DMS153 (cell line): ENCODE data around the gene MASP2.
A peak's percentile ranks its signal among the peaks of the same experiment; 100 is the strongest.
"Not testable (repeated sequence)": the region's sequence is repeated elsewhere in the genome, so short reads cannot be mapped to it uniquely, and the experiment has no call there.

Experiments
- DNase-seq: peaks from one replicate; lab custom pipeline; 2025; lab: John Stamatoyannopoulos, UW

MASP2 gene

GRCh38 chr1:11037740-11038182, 9.3 kb downstream of the MASP2 start:
- peak; percentile 84 for DNase-seq

DNA sequence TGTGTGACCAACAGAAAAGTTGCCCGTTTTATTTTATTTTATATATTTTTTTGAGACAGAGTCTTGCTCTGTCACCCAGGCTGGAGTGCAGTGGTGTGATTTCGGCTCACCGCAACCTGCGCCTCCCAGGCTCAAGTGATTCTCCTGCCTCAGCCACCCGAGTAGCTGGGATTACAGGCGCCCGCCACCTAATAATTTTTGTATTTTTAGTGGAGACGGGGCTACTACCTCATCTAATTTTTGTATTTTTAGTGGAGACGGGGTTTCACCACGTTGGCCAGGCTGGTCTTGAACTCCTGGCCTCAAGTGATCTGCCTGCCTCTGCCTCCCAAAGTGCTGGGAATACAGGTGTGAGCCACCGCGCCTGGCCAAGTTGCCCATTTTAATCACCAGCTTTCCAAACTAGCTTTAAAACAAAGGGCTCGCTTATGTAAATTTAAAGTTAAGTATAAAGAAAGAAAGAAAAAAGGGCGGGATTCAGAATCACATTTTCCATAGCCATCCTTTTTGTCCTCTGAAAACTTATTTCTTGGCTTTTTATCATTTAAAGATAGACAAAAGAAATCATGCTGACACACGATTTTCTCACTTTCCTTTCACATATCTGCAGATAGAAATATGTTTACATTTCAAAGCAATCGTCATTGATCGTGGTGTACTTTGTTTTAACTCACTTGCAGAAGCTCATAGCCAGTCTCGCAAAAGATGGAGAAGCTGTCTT, 9.9 kb downstream of the MASP2 start:
- DNase-seq = not testable (repeated sequence)

DNA sequence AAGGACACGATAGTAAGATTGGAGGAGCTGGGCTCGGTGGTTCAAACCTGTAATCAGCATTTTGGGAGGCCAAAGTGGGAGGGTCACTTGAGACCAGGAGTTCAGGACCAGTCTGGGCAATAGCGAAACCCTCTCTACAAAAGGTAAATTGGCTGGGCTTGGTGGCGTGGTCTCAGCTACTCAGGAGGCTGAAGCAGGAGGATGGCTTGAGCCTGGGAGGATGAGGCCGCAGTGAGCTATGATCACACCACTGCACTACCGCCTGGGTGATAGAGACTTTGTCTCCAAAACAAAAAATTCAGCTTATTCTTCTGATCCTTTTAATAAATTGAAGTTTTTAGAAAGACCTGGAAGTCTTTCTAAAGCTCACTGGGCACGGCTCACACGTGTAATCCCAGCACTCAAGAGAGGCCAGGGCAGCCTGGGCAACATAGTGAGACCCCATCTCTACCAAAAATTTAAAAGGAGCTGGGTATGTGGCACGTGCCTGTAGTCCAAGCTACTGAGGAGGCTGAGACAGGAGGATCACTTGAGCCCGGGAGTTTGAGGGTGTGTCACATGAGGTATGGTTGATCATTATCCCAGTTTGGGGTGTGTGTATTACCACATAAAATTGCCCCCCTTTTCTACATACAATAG, 15.3 kb downstream of the MASP2 start:
- no peak for DNase-seq

DNA sequence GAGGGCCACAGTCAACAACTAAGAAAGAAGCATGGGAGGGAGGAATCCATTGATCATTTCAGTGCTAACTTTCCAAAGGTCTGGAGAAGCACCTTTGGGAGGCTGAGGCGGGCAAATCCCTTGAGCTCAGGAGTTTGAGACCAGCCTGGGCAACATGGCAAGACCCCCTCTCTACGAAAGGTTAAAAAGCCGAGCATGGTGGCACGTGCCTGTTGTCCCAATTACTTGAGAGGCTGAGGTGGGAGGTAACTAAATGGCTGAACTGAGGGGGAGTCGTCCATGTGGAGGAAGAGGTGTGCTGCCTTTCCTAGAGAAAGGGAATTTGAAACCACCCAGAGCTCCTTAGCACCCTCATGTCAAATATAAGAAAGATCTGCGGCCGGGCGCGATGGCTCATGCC, 16.2 kb downstream of the MASP2 start:
- no peak for DNase-seq

GRCh38 chr1:11028018-11028417, 19.0 kb downstream of the MASP2 start:
- no peak for DNase-seq

DNA sequence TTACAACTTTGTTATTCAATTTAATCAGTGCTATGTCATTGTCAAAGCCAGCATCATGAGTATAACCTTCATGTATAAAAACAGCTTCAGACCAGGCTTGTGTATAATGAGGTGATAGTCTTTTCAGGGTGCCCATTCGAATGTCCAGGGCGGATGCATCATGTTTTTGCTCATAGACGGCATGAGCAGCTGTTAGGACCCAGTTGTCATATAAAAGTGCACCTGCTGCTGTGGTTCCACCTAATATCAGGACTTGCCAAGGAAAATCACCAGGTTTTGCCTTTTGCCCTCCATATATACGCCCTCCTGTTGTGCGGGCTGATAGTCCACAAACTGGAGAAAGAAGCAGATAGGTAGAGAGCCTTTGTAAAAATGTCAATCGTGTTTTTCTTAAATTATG, 19.7 kb downstream of the MASP2 start:
- DNase-seq = no peak

GRCh38 chr1:11026903-11027302, 20.1 kb downstream of the MASP2 start:
- no peak for DNase-seq

DNA sequence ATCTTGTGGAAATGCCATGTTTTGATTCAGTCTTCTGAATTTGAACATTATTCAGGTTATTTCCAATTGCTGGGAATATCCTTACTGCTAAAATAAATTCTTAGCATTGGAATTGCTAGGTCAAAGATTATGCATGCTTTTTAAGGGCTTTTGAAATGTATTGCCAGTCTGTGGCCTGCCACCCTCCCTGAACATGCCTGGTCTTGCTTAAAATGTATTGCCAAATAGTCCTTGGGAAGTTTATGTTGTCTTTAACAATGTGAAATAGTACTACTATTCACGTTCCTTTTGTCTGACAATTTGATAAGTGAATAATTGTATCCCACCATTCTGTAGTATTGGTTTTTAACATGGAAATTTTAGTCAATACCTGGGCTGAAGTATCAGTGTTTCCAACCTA, 21.0 kb downstream of the MASP2 start:
- no peak for DNase-seq

GRCh38 chr1:11025618-11026017, 21.4 kb downstream of the MASP2 start:
- no peak for DNase-seq

GRCh38 chr1:11024874-11025203, 22.2 kb downstream of the MASP2 start:
- no peak for DNase-seq

DNA sequence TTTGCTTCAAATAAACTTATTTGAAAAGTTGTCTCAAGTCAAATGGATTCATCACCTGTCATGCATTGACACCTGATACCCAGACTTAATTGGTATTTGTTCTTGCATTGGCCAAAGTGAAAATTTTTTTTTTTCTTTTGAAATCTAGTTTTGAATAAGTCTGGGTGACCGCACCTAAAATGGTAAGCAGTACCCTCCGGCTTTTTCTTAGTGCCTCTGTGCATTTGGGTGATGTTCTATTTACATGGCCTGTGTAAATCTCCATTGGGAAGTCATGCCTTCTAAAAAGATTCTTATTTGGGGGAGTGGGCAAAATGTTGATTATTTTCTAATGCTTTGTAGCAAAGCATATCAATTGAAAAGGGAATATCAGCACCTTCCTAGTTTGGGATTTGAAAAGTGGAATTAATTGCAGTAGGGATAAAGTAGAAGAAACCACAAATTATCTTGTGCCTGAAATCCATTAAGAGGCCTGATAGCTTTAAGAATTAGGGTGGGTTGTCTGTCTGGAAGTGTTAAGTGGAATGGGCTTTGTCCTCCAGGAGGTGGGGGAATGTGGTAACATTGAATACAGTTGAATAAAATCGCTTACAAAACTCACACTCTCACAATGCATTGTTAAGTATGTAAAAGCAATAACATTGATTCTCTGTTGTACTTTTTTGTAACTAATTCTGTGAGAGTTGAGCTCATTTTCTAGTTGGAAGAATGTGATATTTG, 22.7 kb downstream of the MASP2 start:
- DNase-seq = no peak

DNA sequence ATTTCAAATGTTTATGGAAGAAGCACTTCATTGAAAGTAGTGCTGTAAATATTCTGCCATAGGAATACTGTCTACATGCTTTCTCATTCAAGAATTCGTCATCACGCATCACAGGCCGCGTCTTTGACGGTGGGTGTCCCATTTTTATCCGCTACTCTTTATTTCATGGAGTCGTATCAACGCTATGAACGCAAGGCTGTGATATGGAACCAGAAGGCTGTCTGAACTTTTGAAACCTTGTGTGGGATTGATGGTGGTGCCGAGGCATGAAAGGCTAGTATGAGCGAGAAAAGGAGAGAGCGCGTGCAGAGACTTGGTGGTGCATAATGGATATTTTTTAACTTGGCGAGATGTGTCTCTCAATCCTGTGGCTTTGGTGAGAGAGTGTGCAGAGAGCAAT, 23.8 kb downstream of the MASP2 start:
- DNase-seq = no peak

- no peak for DNase-seq
Measured at GRCh38 chr1:11019971-11020370, 27.1 kb downstream of the MASP2 start.

- DNase-seq = not testable (repeated sequence)
Measured at GRCh38 chr1:11019358-11019757, 27.7 kb downstream of the MASP2 start.

DNA sequence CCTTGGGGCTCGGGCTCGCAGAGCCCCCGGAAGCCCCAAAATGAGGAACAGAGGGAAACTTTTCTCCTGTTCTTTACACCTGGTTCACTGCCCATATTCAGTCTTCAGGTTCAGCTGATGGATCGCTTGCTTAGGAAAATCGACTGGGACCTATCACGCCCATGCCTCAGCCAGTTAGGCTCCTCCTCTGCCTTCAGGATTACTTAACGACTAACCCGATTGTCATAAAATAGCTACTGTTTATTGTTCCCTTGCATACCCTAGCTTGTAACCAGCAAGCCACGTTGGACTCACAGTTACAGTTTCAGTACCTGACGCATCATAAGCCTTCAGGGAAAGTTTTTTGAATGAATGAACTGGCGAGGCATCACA, 33.9 kb downstream of the MASP2 start:
- DNase-seq = no peak

GRCh38 chr1:11012260-11013159, 34.5 kb downstream of the MASP2 start, which contains the start of gene TARDBP:
Gene TARDBP (plus strand): TSS chr1:11012654. CDS start chr1:11013728, 1,074 bp downstream.
- DNase-seq = peak; percentile 88

DNA sequence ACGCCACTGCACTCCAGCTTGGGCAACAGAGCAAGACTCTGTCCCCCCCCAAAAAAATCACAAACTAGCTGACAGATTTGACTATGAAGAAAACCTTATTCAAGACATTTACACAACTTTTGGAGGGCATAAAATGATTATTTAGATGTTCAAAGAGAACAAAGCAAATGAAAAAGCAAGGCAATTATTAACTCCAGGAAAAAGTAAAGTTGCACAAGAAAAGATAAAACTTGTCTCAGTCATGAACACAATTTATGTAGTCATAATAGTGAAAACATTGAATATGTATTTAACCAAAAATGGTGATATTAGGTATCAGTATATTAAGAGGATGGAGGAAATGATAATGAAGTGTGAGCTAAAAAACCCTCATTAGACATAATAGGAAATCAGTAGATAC, 46.5 kb downstream of the MASP2 start:
- DNase-seq = no peak

- no peak for DNase-seq
Measured at GRCh38 chr1:10996100-10996499, 50.9 kb downstream of the MASP2 start.

DNA sequence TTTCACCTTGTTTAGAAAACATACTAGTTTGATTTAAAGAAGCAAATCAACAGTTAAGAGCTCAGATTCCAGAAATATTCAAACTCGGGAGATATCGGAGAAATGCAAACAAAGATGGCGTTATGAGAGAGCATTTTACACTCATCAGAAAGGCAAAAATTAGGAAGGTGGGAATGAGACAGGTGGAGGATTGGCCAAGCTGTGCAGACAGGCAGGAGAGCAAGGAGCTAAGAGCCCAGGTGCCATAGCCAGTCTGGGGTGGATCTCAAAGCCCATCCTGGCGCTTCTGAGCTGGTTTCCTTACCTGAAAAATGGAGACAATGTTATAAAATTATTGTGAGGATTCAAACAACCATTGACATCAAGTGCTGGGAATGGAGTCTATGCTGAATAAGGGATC, 54.2 kb downstream of the MASP2 start:
- no peak for DNase-seq

DNA sequence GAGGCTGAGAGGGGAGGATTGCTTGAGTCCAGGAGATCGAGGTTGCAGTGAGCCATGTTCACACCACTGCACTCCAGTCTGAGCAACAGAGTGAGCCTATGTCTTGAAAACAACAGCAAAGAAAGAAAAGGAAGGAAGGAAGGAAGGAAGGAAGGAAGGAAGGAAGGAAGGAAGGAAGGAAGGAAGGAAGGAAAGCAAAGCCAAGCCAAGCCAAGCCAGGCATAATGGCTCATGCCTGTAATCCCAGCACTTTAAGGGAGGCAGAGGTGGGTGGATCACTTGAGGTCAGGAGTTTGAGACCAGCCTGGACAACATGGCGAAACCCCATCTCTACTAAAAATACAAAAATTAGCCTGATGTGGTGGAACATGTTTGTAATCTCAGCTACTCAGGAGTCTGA, 55.0 kb downstream of the MASP2 start:
- not testable (repeated sequence) for DNase-seq

GRCh38 chr1:10990828-10991227, 56.2 kb downstream of the MASP2 start:
- no peak for DNase-seq

GRCh38 chr1:10989920-10990516, 57.0 kb downstream of the MASP2 start:
- not testable (repeated sequence) for DNase-seq
